GM21367 (cell line): ENCODE results near the gene CC2D2A.

Experiments used
- ATAC-seq: cut with Tn5 transposase; IDR thresholded peaks from one replicate; pipeline ENCODE4 v1.9.1; 2021; ENCODE audit not compliant: unreplicated experiment

The CC2D2A gene

GRCh38 chr4:15459706-15460105 is 10.0 kb upstream of the CC2D2A start:
- ATAC-seq = no peak

GRCh38 chr4:15466596-15466995 is 3.1 kb upstream of the CC2D2A start:
- ATAC-seq = no peak

GRCh38 chr4:15470128-15470475 is 420 bp downstream of the CC2D2A start:
- no peak for ATAC-seq

- ATAC-seq = no peak
Measured at GRCh38 chr4:15476396-15476795, 6.7 kb downstream of the CC2D2A start.

- no peak for ATAC-seq
Measured at GRCh38 chr4:15478724-15479088, 9.0 kb downstream of the CC2D2A start.

- ATAC-seq = no peak
Measured at GRCh38 chr4:15479089-15479912, 9.6 kb downstream of the CC2D2A start.

GRCh38 chr4:15479913-15480185 is 10.2 kb downstream of the CC2D2A start:
- no peak for ATAC-seq

- no peak for ATAC-seq
Measured at GRCh38 chr4:15481961-15482745, 12.5 kb downstream of the CC2D2A start.

- ATAC-seq = no peak
Measured at GRCh38 chr4:15482842-15483241, 13.2 kb downstream of the CC2D2A start.

- no peak for ATAC-seq
Measured at GRCh38 chr4:15488136-15488535, 18.5 kb downstream of the CC2D2A start.

GRCh38 chr4:15488658-15489470 is 19.2 kb downstream of the CC2D2A start:
- no peak for ATAC-seq

- no peak for ATAC-seq
Measured at GRCh38 chr4:15489551-15489950, 19.9 kb downstream of the CC2D2A start.

GRCh38 chr4:15493411-15493810 is 23.7 kb downstream of the CC2D2A start:
- ATAC-seq = no peak

GRCh38 chr4:15495621-15496020 is 25.9 kb downstream of the CC2D2A start:
- ATAC-seq = no peak

GRCh38 chr4:15498356-15498755 is 28.7 kb downstream of the CC2D2A start:
- no peak for ATAC-seq

GRCh38 chr4:15500701-15501100 is 31.0 kb downstream of the CC2D2A start:
- ATAC-seq = no peak

GRCh38 chr4:15501941-15502340 is 32.3 kb downstream of the CC2D2A start:
- no peak for ATAC-seq

- ATAC-seq = no peak
Measured at GRCh38 chr4:15502384-15502783, 32.7 kb downstream of the CC2D2A start.

- ATAC-seq = no peak
Measured at GRCh38 chr4:15504041-15504440, 34.4 kb downstream of the CC2D2A start.

- no peak for ATAC-seq
Measured at GRCh38 chr4:15506464-15506863, 36.8 kb downstream of the CC2D2A start.

GRCh38 chr4:15507679-15508078 is 38.0 kb downstream of the CC2D2A start:
- no peak for ATAC-seq

- no peak for ATAC-seq
Measured at GRCh38 chr4:15510961-15511360, 41.3 kb downstream of the CC2D2A start.
